DMS153 (cell line): ENCODE measurements around the gene KRT84.
A peak's percentile ranks its signal among the peaks of the same experiment; 100 is the strongest.
"Not testable (repeated sequence)": the region's sequence is repeated elsewhere in the genome, so short reads cannot be mapped to it uniquely, and the experiment has no call there.

ENCODE experiments used
- DNase-seq: peaks from one replicate; lab custom pipeline; 2025; lab: John Stamatoyannopoulos, UW

KRT84 gene

DNA sequence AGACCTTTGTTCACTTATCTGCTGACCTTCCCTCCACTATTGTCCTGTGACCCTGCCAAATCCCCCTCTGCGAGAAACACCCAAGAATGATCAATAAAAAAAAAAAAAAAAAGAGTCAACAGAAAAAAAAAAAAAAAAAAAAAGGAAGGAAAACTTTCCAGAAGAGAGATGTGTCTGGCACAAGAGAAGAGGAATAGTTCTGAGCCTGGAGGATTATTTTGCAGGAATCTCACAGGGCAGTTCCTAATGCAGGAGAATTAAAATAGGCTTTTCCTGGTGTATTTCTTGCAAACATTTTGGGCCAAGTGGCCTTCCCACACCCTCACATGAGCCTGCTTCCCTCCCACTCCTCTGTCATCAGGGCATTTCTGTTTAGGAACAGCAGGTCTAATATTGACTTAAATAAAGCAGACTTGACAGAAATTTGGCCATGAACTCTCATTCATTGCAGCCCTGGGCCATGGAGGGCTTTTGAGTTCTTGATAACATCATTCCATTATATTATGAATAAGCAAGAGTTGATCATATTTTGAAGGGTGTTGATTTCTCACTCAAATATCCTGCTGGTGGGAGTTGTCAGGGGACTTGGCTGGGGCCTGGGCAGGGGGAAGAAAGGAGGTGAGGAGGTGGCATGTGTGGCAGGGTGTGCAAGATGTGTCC is 25.3 kb upstream of the KRT84 start:
- not testable (repeated sequence) for DNase-seq

DNA sequence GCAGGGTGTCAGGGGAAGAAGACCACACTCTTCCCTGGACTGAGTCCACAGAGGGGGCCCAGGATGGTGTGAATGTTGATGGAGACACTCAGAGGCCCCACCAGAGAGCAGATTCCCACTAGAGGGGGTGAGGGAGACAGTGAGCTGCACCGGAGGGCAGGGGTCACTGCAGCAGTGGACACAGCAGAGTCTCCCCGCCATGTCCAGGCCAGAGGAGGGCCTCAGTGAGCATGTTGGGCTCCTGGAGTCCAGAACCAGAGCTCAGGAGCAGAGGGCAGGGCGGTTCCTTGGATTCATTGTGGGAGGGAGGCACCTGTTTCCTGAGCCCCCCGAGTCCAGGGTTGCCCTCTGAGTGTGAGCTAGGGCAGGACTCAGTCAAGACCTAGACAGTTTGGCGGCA is 22.5 kb upstream of the KRT84 start:
- no peak for DNase-seq

DNA sequence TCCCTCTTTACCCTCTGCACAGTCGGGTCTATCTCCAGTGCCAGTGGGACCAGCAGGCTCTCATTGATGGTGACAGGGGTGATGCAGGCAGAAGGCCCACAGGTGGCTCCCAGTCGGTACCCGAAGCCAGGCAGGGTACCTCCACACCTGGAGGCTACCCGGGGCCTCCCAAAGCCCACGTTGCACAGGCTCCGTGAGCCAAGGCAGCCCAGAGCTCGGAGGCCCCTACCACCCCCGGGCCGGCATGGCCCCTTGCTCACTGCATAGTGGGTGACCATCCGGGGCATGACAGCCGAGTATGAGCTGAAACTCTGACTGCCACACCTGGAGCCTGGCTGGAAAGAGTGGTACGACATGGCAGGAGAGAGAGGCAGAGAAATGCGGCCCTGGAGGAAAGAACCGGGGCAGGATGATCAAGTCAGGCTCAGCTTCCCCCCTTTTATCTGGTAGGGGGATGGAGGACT is 20.5 kb upstream of the KRT84 start, which contains the start of gene KRT82:
TSS of gene KRT82 (minus strand) at position 414 of the 464 bp plus-strand sequence. CDS start at position 356, 58 bp downstream.
- DNase-seq = no peak

DNA sequence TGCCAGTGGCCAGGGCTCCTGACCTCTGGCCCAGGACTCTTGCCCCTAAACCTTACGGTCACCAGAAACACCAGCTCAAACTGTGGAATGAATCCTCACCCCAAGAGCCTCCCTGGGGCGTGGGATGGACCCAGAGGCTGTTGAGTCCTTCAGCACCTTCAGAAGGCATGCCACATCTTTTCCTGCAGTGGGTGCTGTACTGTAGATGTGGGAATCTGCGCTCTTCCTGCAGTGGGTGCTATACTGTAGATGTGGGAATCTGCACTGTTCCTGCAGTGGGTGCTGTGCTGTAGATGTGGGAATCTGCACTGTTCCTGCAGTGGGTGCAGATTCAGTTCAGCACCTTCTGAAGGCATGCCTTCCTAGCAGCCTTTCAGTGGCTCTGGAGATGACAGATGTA is 19.5 kb upstream of the KRT84 start:
- no peak for DNase-seq

DNA sequence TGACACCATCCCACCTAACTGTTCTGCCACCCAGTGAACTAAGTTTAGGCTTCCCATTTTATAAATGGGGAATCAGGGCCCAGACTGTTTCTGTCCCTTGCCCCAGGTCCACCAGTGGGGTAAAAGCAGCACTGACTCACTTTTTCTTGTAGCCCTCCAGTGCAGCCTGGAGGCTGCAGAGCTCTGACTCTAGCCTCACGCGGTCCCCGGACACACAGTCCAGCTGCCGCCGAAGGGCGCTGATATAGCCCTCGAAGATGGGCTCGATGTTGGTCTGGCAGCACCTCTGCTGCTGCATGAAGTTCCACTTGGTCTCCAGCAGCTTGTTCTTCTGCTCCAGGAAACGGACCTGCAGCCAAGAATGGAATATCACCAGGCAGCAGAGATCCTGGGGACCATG is 18.1 kb upstream of the KRT84 start:
- DNase-seq = no peak

DNA sequence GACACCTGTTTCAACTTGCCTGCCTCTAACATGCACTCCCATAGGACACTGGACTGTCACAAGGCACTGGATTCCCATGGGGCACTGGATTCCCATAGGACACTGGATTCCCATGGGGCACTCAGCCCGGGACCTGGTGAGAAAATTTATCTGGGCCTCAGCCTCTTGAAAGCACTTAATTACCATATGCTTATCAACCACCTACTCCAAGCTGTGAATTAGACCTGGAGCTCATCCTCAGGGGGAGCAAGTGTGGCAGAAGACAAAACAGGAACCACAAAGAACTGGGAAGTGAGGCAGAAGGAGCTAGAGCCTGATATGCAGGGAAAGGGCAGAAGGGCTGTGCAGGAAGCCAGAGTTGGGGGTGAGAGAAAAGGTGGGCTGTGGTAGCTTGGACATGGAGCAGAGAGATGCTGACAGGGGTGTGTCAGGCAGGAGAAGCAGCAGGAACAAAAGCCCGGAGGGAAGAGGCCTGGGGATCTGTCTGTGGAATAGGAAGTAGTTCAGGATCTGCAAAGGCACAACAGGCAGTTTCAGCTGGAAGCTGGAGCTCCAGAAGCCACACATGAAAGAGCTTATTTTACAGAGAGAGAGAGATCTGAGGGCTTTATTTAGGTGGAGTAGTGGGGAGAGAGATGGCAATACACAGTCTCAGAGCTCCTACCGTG is 17.6 kb upstream of the KRT84 start:
- no peak for DNase-seq

- no peak for DNase-seq
These were observed 16.9 kb upstream of the KRT84 start for GRCh38 chr12:52402377-52402776.

- no peak for DNase-seq
These were observed 16.5 kb upstream of the KRT84 start for GRCh38 chr12:52401926-52402325.

DNA sequence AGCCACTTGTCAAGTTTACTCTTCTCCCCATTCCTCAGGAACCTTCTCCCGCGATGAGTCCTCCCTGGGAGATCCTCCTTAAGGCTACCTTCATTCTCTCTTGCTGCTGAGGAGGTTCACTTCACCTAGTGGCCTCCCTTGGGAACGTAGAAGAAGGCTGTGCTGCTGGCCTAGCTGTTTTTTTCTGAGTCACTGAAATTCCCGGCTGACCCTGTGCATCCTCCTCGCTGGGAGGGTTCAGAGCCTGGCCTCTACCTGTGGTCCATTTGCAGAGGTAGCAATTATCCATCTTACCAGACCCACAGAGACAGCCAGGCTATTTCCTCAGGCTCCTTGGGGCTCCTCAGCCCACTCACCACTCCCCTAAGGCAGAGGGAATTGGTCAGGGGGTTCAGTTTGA is 16.1 kb upstream of the KRT84 start:
- no peak for DNase-seq

DNA sequence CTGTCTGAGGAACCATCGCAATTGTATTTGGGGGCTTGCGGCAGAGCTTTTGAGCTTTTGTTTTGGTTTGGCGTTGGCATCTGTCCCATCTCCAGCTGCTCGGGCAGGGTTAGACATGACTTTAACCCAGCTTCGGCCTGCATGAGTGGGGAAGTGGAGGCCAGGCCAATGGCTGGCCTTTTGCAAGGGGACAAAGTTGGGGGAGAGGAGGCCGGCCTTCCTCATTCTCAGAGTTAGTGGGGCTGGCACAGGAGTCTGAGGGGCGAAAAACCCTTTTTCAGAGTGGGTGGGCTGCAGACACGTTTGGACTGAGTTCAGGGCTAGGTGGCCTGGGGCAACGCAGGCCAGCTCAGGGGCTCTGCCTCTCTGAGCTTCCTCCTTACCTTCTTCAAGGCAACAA is 15.5 kb upstream of the KRT84 start:
- no peak for DNase-seq

DNA sequence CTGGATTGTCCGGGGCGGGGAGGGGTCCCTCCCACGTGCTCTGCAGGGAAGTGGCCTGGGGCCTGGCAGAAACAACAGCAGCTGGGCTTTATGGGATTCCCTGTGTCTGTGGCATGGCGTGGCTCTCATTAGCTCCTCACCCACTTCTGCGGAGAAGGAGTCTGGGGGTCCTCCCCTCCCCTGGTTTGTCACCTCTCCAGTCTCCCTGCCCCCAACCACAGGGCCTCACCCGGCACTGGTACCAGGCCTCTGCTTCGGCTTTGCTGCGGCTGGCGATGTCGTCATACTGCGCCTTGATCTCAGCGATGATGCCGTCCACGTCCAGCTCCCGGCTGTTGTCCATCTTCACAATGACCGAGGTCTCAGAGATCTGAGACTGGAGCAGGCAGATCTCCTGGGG is 14.3 kb upstream of the KRT84 start:
- DNase-seq = no peak

DNA sequence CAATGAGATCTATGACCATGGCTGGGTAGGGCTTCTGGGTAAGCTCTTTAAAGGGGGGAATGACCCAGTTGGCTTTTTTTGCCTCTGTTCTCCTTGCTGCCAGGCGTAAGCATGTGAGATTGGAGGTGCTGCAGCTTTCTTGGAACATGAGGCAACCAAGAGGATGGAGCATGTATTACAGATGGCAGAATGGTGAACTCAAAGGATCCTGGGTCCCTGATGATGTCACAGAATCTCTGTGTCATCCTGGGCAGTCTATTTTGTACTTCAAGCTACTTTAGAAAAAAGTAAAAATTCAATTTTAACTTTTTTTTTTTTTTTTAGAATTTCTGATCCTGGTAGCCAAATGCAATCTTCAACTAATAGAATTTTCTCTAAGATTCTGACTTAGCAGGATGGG is 12.7 kb upstream of the KRT84 start:
- DNase-seq = no peak

- DNase-seq = no peak
These were observed 11.2 kb upstream of the KRT84 start for GRCh38 chr12:52396656-52397055.

GRCh38 chr12:52395761-52396434 is 10.4 kb upstream of the KRT84 start:
- DNase-seq = peak; percentile 25

GRCh38 chr12:52394836-52395405 is 9.5 kb upstream of the KRT84 start:
- no peak for DNase-seq

DNA sequence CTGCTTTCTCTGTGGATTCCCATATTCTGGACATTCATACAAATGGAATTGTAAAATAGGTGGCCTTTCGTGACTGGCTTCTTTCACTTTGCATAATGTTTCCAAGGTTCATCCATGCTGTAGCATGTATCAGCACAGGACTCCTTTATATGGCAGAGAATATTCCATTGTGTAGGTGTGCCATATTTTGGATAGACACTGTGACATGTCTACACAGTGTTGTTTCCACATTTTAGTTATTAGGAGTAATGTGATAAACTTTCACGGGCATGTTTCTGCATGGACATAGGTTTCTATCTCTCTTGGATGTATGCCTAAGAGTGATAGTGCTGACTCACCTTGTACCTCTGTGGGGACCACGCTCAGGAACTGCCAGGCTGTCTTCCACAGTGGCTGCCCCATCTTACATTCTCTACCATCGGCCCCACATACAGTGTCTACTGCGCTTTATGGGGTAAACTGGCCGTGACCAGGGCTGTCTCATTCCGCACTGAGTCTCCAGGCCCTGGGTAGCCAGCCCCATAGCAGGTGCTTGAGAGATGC is 7.1 kb upstream of the KRT84 start:
- DNase-seq = no peak

GRCh38 chr12:52391618-52392002 is 6.2 kb upstream of the KRT84 start:
- DNase-seq = peak; percentile 91

DNA sequence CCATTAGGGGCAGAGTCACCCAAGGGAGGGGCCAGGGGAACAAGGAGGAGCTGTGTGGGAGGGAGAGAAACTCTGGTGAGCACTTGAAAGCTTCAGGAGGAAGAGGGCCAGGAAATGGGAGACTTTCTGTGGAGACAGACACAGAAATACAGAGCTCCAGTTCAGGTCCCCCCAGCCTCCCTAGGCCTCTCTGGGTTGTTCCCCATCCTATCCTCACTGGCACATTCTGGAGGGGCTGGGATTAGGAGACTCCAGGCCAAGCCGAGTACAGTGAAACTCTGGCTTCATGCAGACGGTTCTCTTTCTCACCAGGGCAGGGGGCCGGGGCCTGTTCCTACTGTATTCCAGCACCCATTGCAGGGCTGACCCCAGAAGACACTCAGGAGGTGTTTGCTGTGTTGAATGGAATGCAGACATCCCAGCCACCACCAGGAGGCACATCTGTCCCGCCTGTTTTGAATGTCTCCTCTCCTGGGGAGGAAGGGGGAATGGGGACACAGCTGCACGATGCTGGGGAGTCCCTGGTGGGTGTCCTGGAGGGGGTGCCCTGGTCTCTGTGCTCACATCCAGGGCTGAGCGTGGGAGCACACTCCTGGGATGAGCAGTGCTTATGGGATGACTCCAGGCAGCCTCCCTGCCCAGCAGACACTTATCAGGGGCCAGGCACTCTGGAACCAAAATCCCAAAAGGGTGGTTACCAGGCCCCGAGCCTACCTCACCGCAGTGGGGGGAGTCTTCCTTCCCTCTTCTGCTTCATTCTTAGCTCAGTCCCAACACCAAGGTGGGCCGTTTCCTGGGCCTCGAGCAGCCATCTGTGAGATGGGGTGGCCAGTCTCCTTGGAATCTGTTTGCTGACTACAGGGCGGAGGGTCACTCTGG is 5.5 kb upstream of the KRT84 start:
- no peak for DNase-seq

DNA sequence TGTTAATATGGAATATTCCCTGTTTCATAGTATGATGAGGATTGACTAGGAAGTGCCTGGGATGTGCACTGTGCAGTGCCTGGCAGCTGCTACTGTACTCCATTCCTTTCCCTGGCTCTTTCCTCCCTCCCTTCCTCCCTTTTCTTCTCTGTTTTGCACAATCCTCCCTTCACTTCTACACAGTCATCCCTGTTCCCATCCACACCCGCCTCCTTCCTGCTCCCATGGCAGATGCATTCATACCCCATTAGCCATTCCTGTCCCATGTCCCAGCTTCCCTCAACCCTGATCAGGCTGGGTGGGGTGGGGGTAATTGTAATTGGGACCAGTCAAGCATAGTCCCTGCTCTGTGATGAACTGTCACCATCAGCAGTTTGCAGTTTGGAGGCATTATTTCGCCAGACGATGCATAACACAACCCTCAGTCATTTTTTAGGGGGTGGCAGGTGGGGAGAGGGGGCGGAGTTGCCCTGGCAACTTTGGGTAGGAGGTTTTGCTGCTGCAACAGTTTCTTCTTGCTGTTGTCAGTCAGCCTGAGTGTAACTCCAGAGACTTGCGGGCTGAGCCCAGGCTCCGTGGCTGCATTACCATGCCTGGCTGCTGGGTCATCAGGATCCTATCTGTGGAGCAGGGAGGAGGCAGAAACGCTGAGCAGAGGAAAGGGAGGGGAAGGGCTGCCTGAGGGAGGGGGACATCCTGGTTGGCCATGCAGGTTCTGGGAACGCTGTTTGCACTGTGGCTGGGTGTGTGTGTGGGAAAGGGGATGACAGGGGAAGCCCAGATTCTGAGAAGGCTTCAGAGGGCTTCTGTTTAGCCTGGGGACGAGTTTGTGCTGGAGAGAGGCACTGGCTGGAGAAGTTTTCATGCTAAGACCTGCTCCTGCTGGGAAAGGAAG is 4.1 kb upstream of the KRT84 start:
- no peak for DNase-seq

DNA sequence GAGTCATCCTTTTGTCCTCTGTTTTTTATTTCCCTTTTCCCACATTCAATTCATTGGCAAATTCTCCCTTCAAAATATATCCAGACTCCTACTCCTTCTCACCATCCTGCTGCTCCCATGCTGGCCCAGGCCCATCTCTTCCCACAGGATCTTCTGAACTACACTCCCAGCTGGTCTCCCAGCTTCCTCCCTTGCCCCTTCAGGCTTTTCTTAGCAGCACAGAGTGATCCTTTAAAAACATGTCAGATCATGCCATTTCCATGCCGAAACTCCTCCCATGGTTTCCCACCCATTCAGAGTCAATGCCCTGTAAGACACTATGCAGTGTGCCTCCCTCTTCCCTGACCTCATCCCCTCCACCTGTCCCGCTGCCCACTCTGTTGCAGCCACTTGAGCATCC is 2.4 kb upstream of the KRT84 start:
- no peak for DNase-seq

- DNase-seq = no peak
These were observed 2.1 kb downstream of the KRT84 start for GRCh38 chr12:52383331-52383730.
